Loucy (cell line): ENCODE measurements around the gene TSPAN4.

Experiments
- H2AFZ ChIP-seq: fragments of 200-600 bp; sonication (generic); 2 replicates; pipeline ENCODE4 v1.6.0; 2016; ENCODE audit warnings: antibody characterized with exemption, mild to moderate bottlenecking, low read length, moderate library complexity
- H3F3A ChIP-seq: fragments of 200-600 bp; 2 replicates; pipeline ENCODE4 v1.6.0; 2016; ENCODE audit warnings: antibody characterized with exemption, low read depth, mild to moderate bottlenecking
- H3K27me3 ChIP-seq: fragments of 200-600 bp; sonication (generic); 2 replicates; pipeline ENCODE4 v1.6.1; 2014; ENCODE audit warnings: low read length, mild to moderate bottlenecking; ENCODE audit not compliant: insufficient read depth, poor library complexity, severe bottlenecking
- H3K36me3 ChIP-seq: fragments of 200-600 bp; sonication (generic); 2 replicates; pipeline ENCODE4 v1.6.1; 2016; ENCODE audit warnings: low read length; ENCODE audit not compliant: insufficient read depth
- H3K4me1 ChIP-seq: fragments of 200-600 bp; sonication (generic); 2 replicates; pipeline ENCODE4 v1.5.1; 2014; ENCODE audit warnings: low read length, mild to moderate bottlenecking; ENCODE audit not compliant: insufficient read depth, poor library complexity, severe bottlenecking
- H3K4me2 ChIP-seq: fragments of 200-600 bp; sonication (generic); 2 replicates; pipeline ENCODE4 v1.6.0; 2014; ENCODE audit warnings: antibody characterized with exemption, low read length, low read depth, mild to moderate bottlenecking; ENCODE audit not compliant: poor library complexity, severe bottlenecking
- H3K4me3 ChIP-seq: fragments of 200-600 bp; sonication (generic); 2 replicates; pipeline ENCODE4 v1.5.1; 2014; ENCODE audit warnings: low read length, mild to moderate bottlenecking, mixed read lengths; ENCODE audit not compliant: poor library complexity, severe bottlenecking
- H3K79me2 ChIP-seq: fragments of 200-600 bp; sonication (generic); 2 replicates; pipeline ENCODE4 v1.6.1; 2014; ENCODE audit warnings: low read length; ENCODE audit not compliant: insufficient read depth
- H3K9ac ChIP-seq: fragments of 200-600 bp; sonication (generic); 2 replicates; pipeline ENCODE4 v1.6.0; 2014; ENCODE audit warnings: mild to moderate bottlenecking, low read depth, low read length, moderate library complexity; ENCODE audit not compliant: poor library complexity, severe bottlenecking
- H3K9me2 ChIP-seq: fragments of 200-600 bp; sonication (generic); replicated peaks from 2 replicates; pipeline ENCODE4 v1.6.1; 2016; ENCODE audit warnings: low read depth, low read length, mixed read lengths
- H3K9me3 ChIP-seq: fragments of 200-600 bp; sonication (generic); 2 replicates; pipeline ENCODE4 v1.6.1; 2014; ENCODE audit warnings: mild to moderate bottlenecking, antibody characterized with exemption, low read length, low read depth; ENCODE audit not compliant: insufficient read depth
- H4K20me1 ChIP-seq: fragments of 200-600 bp; sonication (generic); 2 replicates; pipeline ENCODE4 v1.6.0; 2014; ENCODE audit warnings: antibody characterized with exemption, low read length, mild to moderate bottlenecking; ENCODE audit not compliant: insufficient read depth, poor library complexity, severe bottlenecking
- EZH2phosphoT487 ChIP-seq: fragments of 200-600 bp; IDR thresholded peaks from 2 replicates; pipeline ENCODE4 v1.6.1; 2018; ENCODE audit warnings: antibody characterized with exemption, mild to moderate bottlenecking, moderate library complexity, borderline replicate concordance
- TF ChIP-seq, protein P1 (sequence below): fragments of 200-600 bp; sonication (generic); conservative IDR thresholded peaks from 2 replicates; pipeline ENCODE4 v1.5.1; 2014; ENCODE audit warnings: mild to moderate bottlenecking, antibody characterized with exemption, low read length

TSPAN4 gene

DNA sequence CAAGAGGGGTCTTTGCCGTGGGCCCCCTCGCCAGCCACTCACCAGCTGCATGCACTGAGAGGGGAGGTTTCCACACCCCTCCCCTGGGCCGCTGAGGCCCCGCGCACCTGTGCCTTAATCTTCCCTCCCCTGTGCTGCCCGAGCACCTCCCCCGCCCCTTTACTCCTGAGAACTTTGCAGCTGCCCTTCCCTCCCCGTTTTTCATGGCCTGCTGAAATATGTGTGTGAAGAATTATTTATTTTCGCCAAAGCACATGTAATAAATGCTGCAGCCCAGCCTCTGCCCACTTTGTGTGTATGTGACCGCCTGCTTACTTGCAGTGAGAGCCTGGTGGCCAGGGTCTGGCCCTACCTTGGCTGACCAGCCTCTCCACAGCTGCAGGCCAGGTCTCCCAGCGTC lies 17.7 kb upstream of the TSPAN4 start:
- H3K4me1 ChIP-seq = peaks cover 36% of the 10 kb centered on the region
- no peak overlapping the region for H3K9ac ChIP-seq

DNA sequence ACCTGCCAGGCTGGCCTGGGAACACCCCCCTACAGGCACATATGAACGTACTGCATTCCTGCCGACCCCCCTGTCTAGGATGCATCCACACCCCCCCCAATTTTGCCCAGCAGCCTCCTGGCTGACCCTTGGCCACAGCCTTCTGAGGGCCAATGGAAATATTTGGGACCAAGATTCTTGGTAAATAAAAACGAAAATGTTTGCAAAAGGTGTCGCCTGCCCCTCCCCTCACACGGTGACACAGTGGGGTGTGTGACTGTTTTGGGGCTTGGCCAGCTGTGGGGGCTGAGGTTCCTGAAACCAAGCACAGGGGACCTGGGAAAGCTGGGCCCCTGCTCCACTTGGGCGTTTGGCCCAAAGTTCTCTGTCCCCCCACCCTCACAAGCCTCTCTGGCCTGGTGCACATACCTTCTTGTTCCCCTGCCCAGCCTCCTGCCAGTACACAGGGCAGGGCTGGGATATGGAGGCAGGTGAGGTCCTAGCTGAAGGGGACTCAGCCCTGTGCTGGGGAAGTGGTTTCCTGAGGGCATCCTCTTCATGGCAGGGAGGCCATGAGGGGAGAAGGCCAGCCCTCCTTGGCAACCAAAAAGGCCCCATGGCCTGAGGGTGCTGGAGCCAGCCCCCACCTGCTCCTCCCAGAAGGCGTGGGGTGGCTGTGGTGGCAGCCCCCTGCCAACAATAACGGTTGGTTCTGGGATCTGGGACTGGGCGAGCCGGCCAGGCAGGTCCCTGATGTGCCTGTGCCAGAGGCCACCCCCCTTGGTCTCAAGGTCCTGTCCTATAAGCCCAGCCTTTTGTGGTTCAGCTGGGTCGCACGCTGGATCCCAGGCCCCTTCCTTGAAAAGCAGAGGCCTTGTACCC lies 17.1 kb upstream of the TSPAN4 start:
- Histone ChIP-seq H3K9me2 (no peaks in the 10 kb centered on the region), H3K9me3 (no peaks in the 10 kb centered on the region), H3K79me2 (peaks cover 24% of the 10 kb centered on the region), H3K36me3 (no peaks in the 10 kb centered on the region), H2AFZ (no peak overlapping the region), H3K4me1 (peaks cover 30% of the 10 kb centered on the region), H3F3A (no peaks in the 10 kb centered on the region), H3K4me3 (no peak overlapping the region), H3K27me3 (no peaks in the 10 kb centered on the region), H3K9ac (peak overlapping the region; percentile 88), H4K20me1 (peaks cover 16% of the 10 kb centered on the region), H3K4me2 (peak overlapping the region; percentile 92)
- TF ChIP-seq, protein P1, sequence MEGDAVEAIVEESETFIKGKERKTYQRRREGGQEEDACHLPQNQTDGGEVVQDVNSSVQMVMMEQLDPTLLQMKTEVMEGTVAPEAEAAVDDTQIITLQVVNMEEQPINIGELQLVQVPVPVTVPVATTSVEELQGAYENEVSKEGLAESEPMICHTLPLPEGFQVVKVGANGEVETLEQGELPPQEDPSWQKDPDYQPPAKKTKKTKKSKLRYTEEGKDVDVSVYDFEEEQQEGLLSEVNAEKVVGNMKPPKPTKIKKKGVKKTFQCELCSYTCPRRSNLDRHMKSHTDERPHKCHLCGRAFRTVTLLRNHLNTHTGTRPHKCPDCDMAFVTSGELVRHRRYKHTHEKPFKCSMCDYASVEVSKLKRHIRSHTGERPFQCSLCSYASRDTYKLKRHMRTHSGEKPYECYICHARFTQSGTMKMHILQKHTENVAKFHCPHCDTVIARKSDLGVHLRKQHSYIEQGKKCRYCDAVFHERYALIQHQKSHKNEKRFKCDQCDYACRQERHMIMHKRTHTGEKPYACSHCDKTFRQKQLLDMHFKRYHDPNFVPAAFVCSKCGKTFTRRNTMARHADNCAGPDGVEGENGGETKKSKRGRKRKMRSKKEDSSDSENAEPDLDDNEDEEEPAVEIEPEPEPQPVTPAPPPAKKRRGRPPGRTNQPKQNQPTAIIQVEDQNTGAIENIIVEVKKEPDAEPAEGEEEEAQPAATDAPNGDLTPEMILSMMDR = no peak
- TF ChIP-seq EZH2phosphoT487 = no peak

More for the DNA sequence above, 17.7 kb upstream of the TSPAN4 start:
- Histone ChIP-seq H2AFZ (no peak overlapping the region), H3K9me3 (no peaks in the 10 kb centered on the region), H3K79me2 (peaks cover 30% of the 10 kb centered on the region), H3K4me3 (no peak overlapping the region), H3K4me2 (no peak overlapping the region), H3K9me2 (no peaks in the 10 kb centered on the region), H3F3A (no peaks in the 10 kb centered on the region), H4K20me1 (peaks cover 23% of the 10 kb centered on the region), H3K36me3 (no peaks in the 10 kb centered on the region), H3K27me3 (no peaks in the 10 kb centered on the region)
- TF ChIP-seq, protein P1 = no peak
- TF ChIP-seq EZH2phosphoT487 = no peak

DNA sequence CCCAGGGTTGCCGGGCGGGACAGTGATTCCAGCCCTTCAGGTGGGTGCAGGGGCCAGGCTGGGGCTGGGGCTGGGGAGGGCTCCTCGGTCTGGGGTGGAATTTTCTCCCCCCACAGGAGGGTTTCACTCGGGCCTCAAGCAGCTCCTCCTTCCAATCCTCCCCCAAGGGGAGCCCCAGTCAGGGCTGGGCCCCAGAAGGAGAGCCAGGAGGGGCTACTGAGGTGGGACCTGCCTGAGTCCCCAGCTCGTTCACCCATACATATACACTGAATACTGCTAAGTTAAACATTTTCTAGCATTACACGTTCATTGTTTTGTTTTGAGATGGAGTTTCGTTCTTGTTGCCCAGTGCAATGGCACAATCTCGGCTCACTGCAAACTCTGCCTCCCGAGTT lies 16.4 kb upstream of the TSPAN4 start:
- Histone ChIP-seq H3K36me3 (no peaks in the 10 kb centered on the region), H3K4me3 (peak overlapping the region; percentile 81), H3K9me2 (no peaks in the 10 kb centered on the region), H3K4me1 (peaks cover 25% of the 10 kb centered on the region), H3K4me2 (peak overlapping the region; percentile 92), H3K79me2 (peaks cover 18% of the 10 kb centered on the region), H2AFZ (peak overlapping the region; percentile 85; the same call in 1 of the 2 replicates), H4K20me1 (peaks cover 10% of the 10 kb centered on the region), H3F3A (no peaks in the 10 kb centered on the region), H3K9me3 (no peaks in the 10 kb centered on the region), H3K27me3 (no peaks in the 10 kb centered on the region), H3K9ac (peak overlapping the region; percentile 88)
- TF ChIP-seq, protein P1 = no peak
- no peak for TF ChIP-seq EZH2phosphoT487
